Measurements from ENCODE around the gene PPP2R2C.

PPP2R2C gene

GRCh38 chr4:6472387-6473263 is at the start of gene PPP2R2C:
TSS of gene PPP2R2C (minus strand) at chr4:6472614. CDS start at chr4:6472229, 385 bp downstream.
- DNase-seq = peak; percentile 41

GRCh38 chr4:6520978-6521377 is 48.6 kb upstream of the PPP2R2C start:
- no peak for DNase-seq

GRCh38 chr4:6520051-6520636 is 47.7 kb upstream of the PPP2R2C start:
- no peak for DNase-seq

GRCh38 chr4:6517171-6517570 is 44.8 kb upstream of the PPP2R2C start:
- no peak for DNase-seq

GRCh38 chr4:6516762-6517161 is 44.3 kb upstream of the PPP2R2C start:
- DNase-seq = no peak

GRCh38 chr4:6516281-6516680 is 43.9 kb upstream of the PPP2R2C start:
- DNase-seq = no peak

GRCh38 chr4:6513678-6514077 is 41.3 kb upstream of the PPP2R2C start:
- DNase-seq = no peak

GRCh38 chr4:6509587-6509986 is 37.2 kb upstream of the PPP2R2C start:
- no peak for DNase-seq

- no peak for DNase-seq
Measured at GRCh38 chr4:6507345-6507744, 34.9 kb upstream of the PPP2R2C start.

GRCh38 chr4:6506616-6507140 is 34.3 kb upstream of the PPP2R2C start:
- no peak for DNase-seq

GRCh38 chr4:6504900-6505496 is 32.6 kb upstream of the PPP2R2C start:
- no peak for DNase-seq

- DNase-seq = no peak
Measured at GRCh38 chr4:6502747-6503465, 30.5 kb upstream of the PPP2R2C start.

- DNase-seq = no peak
Measured at GRCh38 chr4:6502147-6502546, 29.7 kb upstream of the PPP2R2C start.

- no peak for DNase-seq
Measured at GRCh38 chr4:6501171-6501570, 28.8 kb upstream of the PPP2R2C start.

- DNase-seq = no peak
Measured at GRCh38 chr4:6500481-6501140, 28.2 kb upstream of the PPP2R2C start.

GRCh38 chr4:6499238-6499600 is 26.8 kb upstream of the PPP2R2C start:
- DNase-seq = no peak

GRCh38 chr4:6498511-6499237 is 26.3 kb upstream of the PPP2R2C start:
- DNase-seq = no peak

- no peak for DNase-seq
Measured at GRCh38 chr4:6497796-6498195, 25.4 kb upstream of the PPP2R2C start.

GRCh38 chr4:6495736-6496135 is 23.3 kb upstream of the PPP2R2C start:
- no peak for DNase-seq

GRCh38 chr4:6495296-6495590 is 22.8 kb upstream of the PPP2R2C start:
- no peak for DNase-seq

GRCh38 chr4:6494431-6495295 is 22.2 kb upstream of the PPP2R2C start:
- no peak for DNase-seq

All from NCI-H2171 treated with DMSO at 0.1 percent for 48 hours (cell line).